Measurements from ENCODE around the gene IL31RA.

- TF ChIP-seq CTCF (IDR thresholded peaks at IDR 0.05; ENCODE audit: insufficient read depth, low read depth, low read length) (no peak), EZH2 (IDR thresholded peaks at IDR 0.05; ENCODE audit: insufficient read depth, low read length) (no peak)
These were observed 30.7 kb upstream of the IL31RA start for GRCh38 chr5:55820488-55820887.
